Endodermal cell (in vitro differentiated cells): ENCODE results near the gene ZFY. TPM values are rescaled to one million over a fixed set of nuclear protein-coding genes. Genes with fewer than 3 reads are reported as not detected.

Source experiments
- DNase-seq: peaks from one replicate; pipeline ENCODE4 v3.0.0-alpha.2; 2017
- H3K27ac ChIP-seq: 2 replicates; pipeline ENCODE4 v1.5.1; 2013; ENCODE audit warnings: mild to moderate bottlenecking, low read depth, low read length, moderate library complexity
- H3K27me3 ChIP-seq: 2 replicates; pipeline ENCODE4 v1.6.1; 2013; ENCODE audit warnings: mild to moderate bottlenecking, low read length, moderate library complexity; ENCODE audit not compliant: insufficient read depth, control insufficient read depth, poor library complexity, severe bottlenecking
- H3K36me3 ChIP-seq: 2 replicates; pipeline ENCODE4 v1.7.0; 2013; ENCODE audit warnings: mild to moderate bottlenecking, low read length, moderate library complexity; ENCODE audit not compliant: control insufficient read depth, insufficient read depth
- H3K4me1 ChIP-seq: one replicate; pipeline ENCODE4 v1.7.0; 2013; ENCODE audit warnings: low read length; ENCODE audit not compliant: control insufficient read depth, insufficient read depth
- H3K4me3 ChIP-seq: 2 replicates; pipeline ENCODE4 v1.5.1; 2013; ENCODE audit warnings: mild to moderate bottlenecking, low read length, moderate library complexity
- H3K9ac ChIP-seq: 2 replicates; pipeline ENCODE4 v1.6.1; 2013; ENCODE audit warnings: mild to moderate bottlenecking, low read length, moderate library complexity; ENCODE audit not compliant: poor library complexity, severe bottlenecking; ENCODE audit errors: extremely low read depth
- H3K9me3 ChIP-seq: 2 replicates; pipeline ENCODE4 v1.6.1; 2013; ENCODE audit warnings: mild to moderate bottlenecking, low read length, moderate library complexity; ENCODE audit not compliant: control insufficient read depth
- H3K27ac Mint-ChIP-seq: 2 replicates; pipeline ENCODE4 v1.8.0; 2020; ENCODE audit warnings: mixed read lengths
- H3K27me3 Mint-ChIP-seq: 2 replicates; pipeline ENCODE4 v1.8.0; 2021; ENCODE audit warnings: mild to moderate bottlenecking, mixed read lengths; ENCODE audit not compliant: insufficient read depth
- H3K36me3 Mint-ChIP-seq: 2 replicates; pipeline ENCODE4 v1.8.0; 2020; ENCODE audit warnings: low read depth, mixed read lengths
- H3K4me1 Mint-ChIP-seq: 2 replicates; pipeline ENCODE4 v1.8.0; 2020; ENCODE audit warnings: mixed read lengths
- H3K4me3 Mint-ChIP-seq: 2 replicates; pipeline ENCODE4 v1.8.0; 2020; ENCODE audit warnings: mild to moderate bottlenecking, moderate library complexity, mixed read lengths
- H3K9me3 Mint-ChIP-seq: 2 replicates; pipeline ENCODE4 v1.8.0; 2020; ENCODE audit warnings: mild to moderate bottlenecking, mixed read lengths
- CTCF ChIP-seq: fragments of 200-600 bp; sonication (generic); conservative IDR thresholded peaks from 2 replicates; pipeline ENCODE4 v1.5.0; 2021; ENCODE audit warnings: antibody characterized with exemption, mild to moderate bottlenecking
- WGBS, 2 experiments: methylation state at CpG; one replicate each; pipeline versions ENCODE4 v1.1.5 to v1.1.7; 2013; ENCODE audit warnings: missing lambda C conversion rate in 2 of 2, mixed read lengths in 1 of 2; ENCODE audit not compliant: insufficient coverage in 1 of 2, insufficient read length in 1 of 2; 5-methylcytosine and 5-hydroxymethylcytosine counted together
- total RNA-seq, 2 donors: library from RNA; stranded (reverse); fragmentation: NEBNext Ultra II Directional in 1 of 2; extraction: Animal tissue kit (Norgen Biotek cat#: 25700) in 1 of 2; gene quantifications; 2 replicates in 1 of 2; 3 replicates in 1 of 2; pipeline ENCODE4 v1.2.1, GENCODE V29; 2021

Gene ZFY
- total RNA-seq, 2 donors from 2014 or later = 36.7 TPM; not detected in 1

DNA sequence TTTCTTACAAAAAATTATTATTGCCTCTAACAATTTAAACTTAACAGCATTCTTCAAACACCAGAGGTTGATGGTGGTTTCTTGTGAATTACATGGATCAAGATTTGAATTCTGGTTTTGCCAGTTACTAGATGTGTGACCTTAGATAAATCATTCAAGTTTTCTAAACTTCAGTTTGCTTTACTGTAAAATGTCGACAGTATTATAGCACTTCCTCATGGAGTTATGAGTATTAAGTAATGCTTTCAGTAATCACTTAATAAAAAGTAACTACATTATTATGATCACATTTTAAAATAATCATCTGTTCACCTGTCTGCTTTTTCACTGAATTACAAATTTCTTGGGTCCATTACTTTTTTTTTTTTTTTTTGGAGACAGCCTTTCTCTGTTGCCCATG lies 37.5 kb downstream of the ZFY start:
- Mint-ChIP-seq H3K4me3 (no peak overlapping the region), H3K27ac (no peak overlapping the region), H3K4me1 (no peaks in the 10 kb centered on the region), H3K27me3 (no peaks in the 10 kb centered on the region), H3K9me3 (no peaks in the 10 kb centered on the region), H3K36me3 (no peaks in the 10 kb centered on the region)
- Histone ChIP-seq H3K27ac (no peak overlapping the region), H3K4me3 (no peak overlapping the region), H3K27me3 (no peaks in the 10 kb centered on the region), H3K36me3 (peaks cover 29% of the 10 kb centered on the region), H3K9ac (no peak overlapping the region), H3K9me3 (no peaks in the 10 kb centered on the region), H3K4me1 (no peaks in the 10 kb centered on the region)
- DNase-seq = no peak
- TF ChIP-seq CTCF = no peak
- WGBS, 2 experiments = no CpG with 5 or more reads among the region's 1 CpG

DNA sequence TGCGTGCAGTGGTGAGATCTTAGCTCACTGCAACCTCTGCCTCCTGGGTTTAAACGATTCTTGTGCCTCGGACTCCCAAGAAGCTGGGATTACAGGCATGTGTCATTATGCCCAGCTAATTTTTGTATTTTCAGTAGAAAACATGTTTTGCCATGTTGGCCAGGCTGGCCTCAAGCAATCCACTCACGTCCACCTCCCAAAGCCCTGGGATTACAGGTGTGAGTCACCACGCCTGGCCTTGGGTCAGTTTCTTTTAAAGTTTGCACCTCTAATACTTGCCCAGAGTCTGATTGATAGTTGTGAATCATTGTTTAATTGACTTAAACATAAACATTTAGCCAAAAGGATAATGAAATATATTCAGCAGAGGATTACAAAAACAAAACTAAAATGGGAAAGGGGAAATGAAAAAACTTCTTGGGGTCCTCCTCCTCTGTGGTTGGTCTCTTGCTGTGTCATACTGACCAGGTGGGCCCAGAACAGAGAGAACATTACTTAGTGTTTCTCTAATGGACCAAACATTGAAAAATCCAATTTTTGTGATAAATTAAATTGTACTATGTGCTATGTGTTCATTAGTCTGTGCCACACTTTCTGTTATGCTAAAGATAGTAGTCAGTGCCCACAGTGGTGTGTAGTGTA lies 38.0 kb downstream of the ZFY start:
- peaks cover 34% of the 10 kb centered on the region for H3K36me3 ChIP-seq
- WGBS, 2 experiments = 97 to 100% methylated on average over 1 to 5 of the region's 5 CpGs
- no peak overlapping the region for H3K27ac Mint-ChIP-seq

DNA sequence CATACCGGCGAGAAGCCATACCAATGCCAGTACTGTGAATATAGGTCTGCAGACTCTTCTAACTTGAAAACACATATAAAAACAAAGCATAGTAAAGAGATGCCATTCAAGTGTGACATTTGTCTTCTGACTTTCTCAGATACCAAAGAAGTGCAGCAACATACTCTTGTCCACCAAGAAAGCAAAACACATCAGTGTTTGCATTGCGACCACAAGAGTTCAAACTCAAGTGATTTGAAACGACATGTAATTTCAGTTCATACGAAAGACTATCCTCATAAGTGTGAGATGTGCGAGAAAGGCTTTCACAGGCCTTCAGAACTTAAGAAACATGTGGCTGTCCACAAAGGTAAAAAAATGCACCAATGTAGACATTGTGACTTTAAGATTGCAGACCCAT lies 44.1 kb downstream of the ZFY start:
- Mint-ChIP-seq H3K4me1 (no peaks in the 10 kb centered on the region), H3K27me3 (no peaks in the 10 kb centered on the region), H3K4me3 (no peak overlapping the region), H3K36me3 (no peaks in the 10 kb centered on the region), H3K9me3 (no peaks in the 10 kb centered on the region), H3K27ac (no peak overlapping the region)
- Histone ChIP-seq H3K9ac (no peak overlapping the region), H3K4me1 (no peaks in the 10 kb centered on the region), H3K36me3 (peaks cover 69% of the 10 kb centered on the region), H3K4me3 (no peak overlapping the region), H3K9me3 (no peaks in the 10 kb centered on the region), H3K27ac (no peak overlapping the region), H3K27me3 (no peaks in the 10 kb centered on the region)
- TF ChIP-seq CTCF = no peak
- DNase-seq = no peak
- 98 to 100% methylated on average over 2 to 6 of the region's 6 CpGs for WGBS, 2 experiments

More for the DNA sequence above, 38.0 kb downstream of the ZFY start:
- H3K9me3 Mint-ChIP-seq = no peaks in the 10 kb centered on the region
- H3K4me3 Mint-ChIP-seq = no peak overlapping the region
- H3K4me1 ChIP-seq = no peaks in the 10 kb centered on the region
- no peak for TF ChIP-seq CTCF
- H3K27me3 Mint-ChIP-seq = no peaks in the 10 kb centered on the region
- no peak overlapping the region for H3K4me3 ChIP-seq
- no peaks in the 10 kb centered on the region for H3K36me3 Mint-ChIP-seq
- H3K27ac ChIP-seq = no peak overlapping the region
- no peak overlapping the region for H3K9ac ChIP-seq
- DNase-seq = no peak
- H3K9me3 ChIP-seq = no peaks in the 10 kb centered on the region
- H3K4me1 Mint-ChIP-seq = no peaks in the 10 kb centered on the region
- H3K27me3 ChIP-seq = no peaks in the 10 kb centered on the region
